ENCODE data around the gene MAGEA9.
"Not testable (repeated sequence)": the region's sequence is repeated elsewhere in the genome, so short reads cannot be mapped to it uniquely, and the experiment has no call there.

The MAGEA9 gene

DNA sequence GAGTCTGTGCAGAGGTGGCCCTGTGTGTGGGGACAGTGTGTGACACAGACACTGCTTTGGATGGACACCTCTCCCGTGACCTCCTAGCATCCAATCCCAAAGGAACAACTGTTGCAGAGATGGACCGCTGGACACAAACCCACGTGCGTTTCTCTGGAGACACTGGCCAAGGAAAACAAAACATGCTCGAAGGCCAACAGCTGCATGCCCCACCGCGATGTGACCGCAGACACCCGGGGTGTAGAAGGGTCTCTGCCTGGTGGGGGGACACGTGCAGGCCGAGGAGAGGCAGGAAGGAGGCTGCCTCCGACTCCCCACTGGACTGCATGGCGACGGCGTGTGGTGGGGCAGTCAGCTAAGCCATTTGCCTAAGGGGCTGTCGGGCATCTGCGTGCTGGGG, 8.0 kb upstream of the MAGEA9 start, which contains the start of gene HSFX1:
HSFX1 (plus strand) TSS at position 301 of the 400 bp plus-strand sequence. CDS start 614 bp downstream, outside the sequence.
- H3K27me3 Mint-ChIP-seq; ATAC-seq (replicated peaks; ENCODE audit: extremely low read depth, poor library complexity, severe bottlenecking); H3K9me3 Mint-ChIP-seq; H3K36me3 Mint-ChIP-seq (ENCODE audit: insufficient read depth); DNase-seq (ENCODE audit: low spot score in 2 of 2); H3K27ac Mint-ChIP-seq (ENCODE audit: low read depth); H3K4me1 Mint-ChIP-seq; H3K4me3 Mint-ChIP-seq: not testable (repeated sequence)

DNA sequence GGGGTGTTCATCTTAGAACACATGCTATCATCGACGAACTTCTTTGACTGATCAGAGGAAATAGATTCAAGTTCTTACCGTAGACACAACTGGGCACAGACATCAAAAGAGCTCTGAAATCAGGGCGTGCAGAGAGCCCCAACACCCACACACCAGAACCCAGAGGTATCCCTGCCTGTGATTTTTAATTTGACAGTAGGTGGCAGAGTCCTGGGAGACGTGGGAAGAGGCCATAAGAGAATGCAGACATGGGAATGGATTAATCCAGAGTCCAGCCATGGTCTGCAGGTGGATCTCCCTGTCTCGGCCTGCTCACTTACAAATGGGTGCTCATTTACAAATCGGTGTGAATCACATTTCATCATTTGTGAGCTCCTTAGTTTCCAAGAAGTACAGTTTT, 3.7 kb upstream of the MAGEA9 start:
- not testable (repeated sequence) for H3K27ac Mint-ChIP-seq (ENCODE audit: low read depth); H3K9me3 Mint-ChIP-seq; H3K27me3 Mint-ChIP-seq

GRCh38 chrX:149795531-149795930, 13.8 kb downstream of the MAGEA9 start:
- H3K27me3 Mint-ChIP-seq; DNase-seq (ENCODE audit: low spot score in 2 of 2); H3K36me3 Mint-ChIP-seq (ENCODE audit: insufficient read depth); H3K27ac Mint-ChIP-seq (ENCODE audit: low read depth); H3K9me3 Mint-ChIP-seq; H3K4me3 Mint-ChIP-seq: not testable (repeated sequence)
- peak; percentile 72 for ATAC-seq (replicated peaks; ENCODE audit: extremely low read depth, poor library complexity, severe bottlenecking)
- peaks cover 25% of the 10 kb centered on the region for H3K4me1 Mint-ChIP-seq

More for the DNA sequence above, 3.7 kb upstream of the MAGEA9 start:
- not testable (repeated sequence) for DNase-seq (ENCODE audit: low spot score in 2 of 2); H3K36me3 Mint-ChIP-seq (ENCODE audit: insufficient read depth); H3K4me3 Mint-ChIP-seq; H3K4me1 Mint-ChIP-seq; ATAC-seq (replicated peaks; ENCODE audit: extremely low read depth, poor library complexity, severe bottlenecking)

DNA sequence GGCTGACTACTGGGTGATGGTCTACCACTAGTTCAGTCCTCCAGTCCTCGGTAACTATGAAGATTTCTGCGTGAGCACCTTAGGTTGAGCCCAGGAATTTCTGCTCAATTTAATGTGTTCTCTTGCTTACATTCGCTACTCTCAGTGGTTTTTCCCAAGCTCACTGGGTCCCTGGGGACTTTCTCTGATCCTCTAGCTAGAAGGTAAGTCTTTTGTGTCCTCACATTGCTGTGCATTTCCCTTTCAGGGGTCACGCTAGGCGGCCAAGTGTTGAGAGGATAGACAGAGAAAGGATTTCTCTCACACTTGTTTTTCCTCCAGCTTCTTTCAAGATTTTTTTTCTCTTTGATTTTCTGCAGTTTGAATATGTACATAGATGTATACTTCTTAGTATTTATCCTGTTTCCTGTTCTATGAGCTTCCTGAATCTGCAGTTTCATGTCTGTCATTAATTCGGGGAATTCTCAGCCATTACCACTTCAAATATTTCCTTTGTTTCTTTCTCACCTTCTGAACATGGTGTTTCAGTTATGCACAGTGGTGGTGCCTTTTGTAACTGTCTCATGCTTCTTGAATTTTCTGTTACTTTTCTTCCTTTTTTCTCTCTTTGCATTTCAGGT, 17.5 kb downstream of the MAGEA9 start:
- no peak for ATAC-seq (replicated peaks; ENCODE audit: extremely low read depth, poor library complexity, severe bottlenecking)
- no peaks in the 10 kb centered on the region for H3K36me3 Mint-ChIP-seq (ENCODE audit: insufficient read depth)
- peak overlapping the region; percentile 1 for H3K4me3 Mint-ChIP-seq
- H3K4me1 Mint-ChIP-seq: peaks cover 30% of the 10 kb centered on the region
- no peak for DNase-seq (ENCODE audit: low spot score in 2 of 2)
- H3K9me3 Mint-ChIP-seq: no peaks in the 10 kb centered on the region
- H3K27ac Mint-ChIP-seq (ENCODE audit: low read depth): peak overlapping the region; percentile 73
- no peaks in the 10 kb centered on the region for H3K27me3 Mint-ChIP-seq

DNA sequence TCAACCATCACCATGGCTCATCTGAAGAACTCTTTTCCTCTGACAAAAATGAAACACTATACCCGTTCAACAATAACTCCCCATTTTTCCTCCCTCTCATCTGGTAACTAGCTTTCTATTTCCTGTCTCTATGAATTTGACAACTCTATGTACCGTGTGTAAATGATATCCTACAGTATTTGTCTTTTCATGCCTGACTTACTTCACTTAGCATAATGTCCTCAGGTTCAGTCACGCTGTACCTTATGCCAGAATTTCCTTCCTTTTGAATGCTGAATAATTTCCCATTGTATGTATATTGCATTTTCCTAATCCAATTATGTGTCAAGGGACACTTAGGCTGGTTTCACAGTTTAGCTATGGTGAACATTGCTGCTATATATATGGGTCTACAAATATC, 18.2 kb downstream of the MAGEA9 start:
- DNase-seq (ENCODE audit: low spot score in 2 of 2): no peak
- H3K9me3 Mint-ChIP-seq: no peaks in the 10 kb centered on the region
- peak overlapping the region; percentile 1 for H3K4me3 Mint-ChIP-seq
- H3K27ac Mint-ChIP-seq (ENCODE audit: low read depth): peak overlapping the region; percentile 73
- no peak for ATAC-seq (replicated peaks; ENCODE audit: extremely low read depth, poor library complexity, severe bottlenecking)
- H3K27me3 Mint-ChIP-seq: no peaks in the 10 kb centered on the region
- H3K36me3 Mint-ChIP-seq (ENCODE audit: insufficient read depth): no peaks in the 10 kb centered on the region
- peaks cover 30% of the 10 kb centered on the region for H3K4me1 Mint-ChIP-seq

DNA sequence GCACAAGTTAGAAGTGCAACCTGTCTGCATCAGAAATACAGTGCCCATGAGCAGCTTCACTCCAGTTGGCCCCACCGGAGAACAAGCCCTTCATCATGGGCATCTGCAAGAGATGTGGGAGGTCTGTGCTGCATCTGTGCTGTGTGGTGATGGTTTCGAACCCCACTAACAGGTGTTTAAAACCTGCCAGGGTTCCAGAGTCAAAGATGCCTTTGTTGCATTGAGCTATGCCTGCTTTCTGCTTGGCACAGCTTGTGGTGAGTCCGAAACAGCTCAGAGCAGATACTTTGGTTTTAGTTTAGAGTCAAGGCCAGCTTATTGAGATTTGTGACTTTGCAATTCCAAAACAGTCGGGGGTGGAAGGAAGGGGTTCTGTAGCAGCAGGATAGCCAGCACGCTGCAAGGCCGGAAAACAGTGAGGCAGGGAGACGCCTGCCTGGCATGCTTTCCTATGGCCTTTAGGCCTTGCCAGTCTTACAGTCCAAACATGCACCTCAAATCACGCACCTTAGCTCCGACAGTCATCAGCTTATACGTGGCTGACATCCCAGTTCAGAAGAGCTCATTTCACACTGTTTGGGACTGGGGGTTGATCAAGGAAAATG, 21.8 kb downstream of the MAGEA9 start:
- ATAC-seq (replicated peaks; ENCODE audit: extremely low read depth, poor library complexity, severe bottlenecking) (no peak), DNase-seq (ENCODE audit: low spot score in 2 of 2) (no peak)
- Mint-ChIP-seq H3K9me3 (no peaks in the 10 kb centered on the region), H3K36me3 (ENCODE audit: insufficient read depth) (no peaks in the 10 kb centered on the region), H3K27ac (ENCODE audit: low read depth) (no peak overlapping the region), H3K4me3 (no peak overlapping the region), H3K27me3 (no peaks in the 10 kb centered on the region), H3K4me1 (peaks cover 20% of the 10 kb centered on the region)

DNA sequence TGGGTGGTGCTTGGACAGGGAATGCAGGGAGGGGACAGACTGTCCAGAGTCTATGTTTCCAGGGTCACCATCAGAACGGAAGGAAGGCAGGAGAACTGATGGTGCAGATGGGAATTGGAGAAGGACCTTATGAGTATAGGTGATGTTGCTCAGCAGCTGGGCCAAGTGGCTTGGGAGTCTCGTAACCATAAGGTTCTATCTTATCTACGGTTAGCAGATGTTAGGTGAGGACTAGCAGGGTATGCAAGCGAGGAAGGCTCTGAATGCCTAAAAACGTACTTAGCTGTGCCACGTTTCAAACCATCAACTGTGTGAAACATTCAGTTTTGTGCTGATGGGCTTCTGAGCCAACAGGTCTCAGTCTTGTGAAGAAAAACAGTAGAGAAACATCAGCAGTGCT, 22.4 kb downstream of the MAGEA9 start:
- Mint-ChIP-seq H3K27ac (ENCODE audit: low read depth) (no peak overlapping the region), H3K9me3 (no peaks in the 10 kb centered on the region), H3K36me3 (ENCODE audit: insufficient read depth) (no peaks in the 10 kb centered on the region), H3K4me1 (peaks cover 19% of the 10 kb centered on the region), H3K4me3 (no peak overlapping the region), H3K27me3 (no peaks in the 10 kb centered on the region)
- DNase-seq (ENCODE audit: low spot score in 2 of 2): no peak
- no peak for ATAC-seq (replicated peaks; ENCODE audit: extremely low read depth, poor library complexity, severe bottlenecking)

- H3K4me3 Mint-ChIP-seq: no peak overlapping the region
- H3K27ac Mint-ChIP-seq (ENCODE audit: low read depth): no peak overlapping the region
- H3K36me3 Mint-ChIP-seq (ENCODE audit: insufficient read depth): no peaks in the 10 kb centered on the region
- no peak for ATAC-seq (replicated peaks; ENCODE audit: extremely low read depth, poor library complexity, severe bottlenecking)
- DNase-seq (ENCODE audit: low spot score in 2 of 2): no peak
- H3K4me1 Mint-ChIP-seq: no peaks in the 10 kb centered on the region
- H3K27me3 Mint-ChIP-seq: no peaks in the 10 kb centered on the region
- no peaks in the 10 kb centered on the region for H3K9me3 Mint-ChIP-seq
Observed at GRCh38 chrX:149807747-149808458, 26.2 kb downstream of the MAGEA9 start.

GRCh38 chrX:149818652-149819051, 36.9 kb downstream of the MAGEA9 start:
- no peak for ATAC-seq (replicated peaks; ENCODE audit: extremely low read depth, poor library complexity, severe bottlenecking)
- Mint-ChIP-seq H3K27me3 (peaks cover 21% of the 10 kb centered on the region), H3K4me1 (no peaks in the 10 kb centered on the region), H3K27ac (ENCODE audit: low read depth) (no peak overlapping the region), H3K36me3 (ENCODE audit: insufficient read depth) (no peaks in the 10 kb centered on the region), H3K4me3 (no peak overlapping the region), H3K9me3 (no peaks in the 10 kb centered on the region)
- no peak for DNase-seq (ENCODE audit: low spot score in 2 of 2)

GRCh38 chrX:149819371-149819770, 37.6 kb downstream of the MAGEA9 start:
- Mint-ChIP-seq H3K36me3 (ENCODE audit: insufficient read depth) (no peaks in the 10 kb centered on the region), H3K4me3 (no peak overlapping the region), H3K27ac (ENCODE audit: low read depth) (no peak overlapping the region), H3K9me3 (no peaks in the 10 kb centered on the region), H3K4me1 (no peaks in the 10 kb centered on the region), H3K27me3 (peaks cover 21% of the 10 kb centered on the region)
- DNase-seq (ENCODE audit: low spot score in 2 of 2) (no peak), ATAC-seq (replicated peaks; ENCODE audit: extremely low read depth, poor library complexity, severe bottlenecking) (no peak)

DNA sequence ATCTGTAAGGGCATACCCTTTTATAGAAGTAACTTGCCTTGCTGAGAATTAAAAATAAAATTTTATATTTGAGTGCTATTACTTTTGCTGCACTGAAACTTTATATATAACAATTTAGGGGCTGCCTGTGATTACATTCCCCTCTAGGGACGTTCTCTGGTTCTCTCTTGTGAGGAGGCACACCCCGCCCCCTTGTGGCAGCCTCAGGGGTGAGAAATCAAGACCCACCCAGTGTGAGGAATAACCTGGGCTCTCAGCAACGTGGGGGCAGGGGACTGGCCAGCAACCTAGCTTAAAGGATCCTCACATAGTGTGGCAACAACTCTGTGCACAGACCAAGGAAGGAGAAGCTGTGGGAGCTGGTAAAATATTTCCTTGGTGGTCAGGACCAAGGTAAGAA, 43.7 kb downstream of the MAGEA9 start:
- H3K4me3 Mint-ChIP-seq: no peak overlapping the region
- H3K36me3 Mint-ChIP-seq (ENCODE audit: insufficient read depth): peaks cover 9% of the 10 kb centered on the region
- ATAC-seq (replicated peaks; ENCODE audit: extremely low read depth, poor library complexity, severe bottlenecking): no peak
- peaks cover 21% of the 10 kb centered on the region for H3K27me3 Mint-ChIP-seq
- peaks cover 34% of the 10 kb centered on the region for H3K4me1 Mint-ChIP-seq
- no peak overlapping the region for H3K27ac Mint-ChIP-seq (ENCODE audit: low read depth)
- no peaks in the 10 kb centered on the region for H3K9me3 Mint-ChIP-seq
- DNase-seq (ENCODE audit: low spot score in 2 of 2): no peak

- no peak for DNase-seq (ENCODE audit: low spot score in 2 of 2)
- Mint-ChIP-seq H3K27ac (ENCODE audit: low read depth) (peak overlapping the region; percentile 87), H3K4me3 (peak overlapping the region; percentile 15), H3K27me3 (peaks cover 13% of the 10 kb centered on the region), H3K4me1 (peaks cover 39% of the 10 kb centered on the region), H3K9me3 (no peaks in the 10 kb centered on the region), H3K36me3 (ENCODE audit: insufficient read depth) (peaks cover 10% of the 10 kb centered on the region)
- no peak for ATAC-seq (replicated peaks; ENCODE audit: extremely low read depth, poor library complexity, severe bottlenecking)
Observed at GRCh38 chrX:149827254-149827653, 45.5 kb downstream of the MAGEA9 start.

- Mint-ChIP-seq H3K36me3 (ENCODE audit: insufficient read depth) (peaks cover 10% of the 10 kb centered on the region), H3K9me3 (no peaks in the 10 kb centered on the region), H3K27ac (ENCODE audit: low read depth) (peak overlapping the region; percentile 97), H3K4me3 (peak overlapping the region; percentile 65), H3K4me1 (peaks cover 38% of the 10 kb centered on the region), H3K27me3 (no peaks in the 10 kb centered on the region)
- DNase-seq (ENCODE audit: low spot score in 2 of 2): peak in 1 of 2 donors; percentile 20
- ATAC-seq (replicated peaks; ENCODE audit: extremely low read depth, poor library complexity, severe bottlenecking): peak; percentile 74
Observed at GRCh38 chrX:149829751-149830191, 48.0 kb downstream of the MAGEA9 start.

All from central memory CD8-positive, alpha-beta T cell (primary cell).